Calu3 (cell line): ENCODE results near the gene SPECC1. TPM values are rescaled to one million over a fixed set of nuclear protein-coding genes. Genes with fewer than 3 reads are reported as not detected.

Source experiments
- BruUV-seq: library from RNA; stranded (reverse); fragments of 400-500 nt; replicated peaks from 2 replicates; lab custom pipeline; 2021; lab: Mats Ljungman, UMichigan
- CTCF ChIA-PET: fragments of 300-600 bp; sonication (Branson Sonifier 250); formaldehyde crosslinking; loops from one replicate; lab custom pipeline; 2022; ENCODE audit warnings: antibody characterized with exemption; lab: Charles Lee
- DNase-seq: peaks from one replicate; pipeline ENCODE4 v3.0.0; 2022
- H3K27ac Mint-ChIP-seq: one replicate; pipeline ENCODE4 v1.8.0; 2022; ENCODE audit warnings: mixed read lengths; ENCODE audit not compliant: unreplicated experiment
- H3K27me3 Mint-ChIP-seq: one replicate; pipeline ENCODE4 v1.8.0; 2022; ENCODE audit warnings: mixed read lengths; ENCODE audit not compliant: unreplicated experiment
- H3K36me3 Mint-ChIP-seq: one replicate; pipeline ENCODE4 v1.8.0; 2022; ENCODE audit warnings: mild to moderate bottlenecking, moderate library complexity, mixed read lengths; ENCODE audit not compliant: insufficient read depth, unreplicated experiment
- H3K4me1 Mint-ChIP-seq: one replicate; pipeline ENCODE4 v1.8.0; 2022; ENCODE audit warnings: mild to moderate bottlenecking, low read depth, mixed read lengths; ENCODE audit not compliant: unreplicated experiment
- H3K4me3 Mint-ChIP-seq: one replicate; pipeline ENCODE4 v1.8.0; 2022; ENCODE audit warnings: mild to moderate bottlenecking, low read depth, moderate library complexity, mixed read lengths; ENCODE audit not compliant: unreplicated experiment
- H3K9me3 Mint-ChIP-seq: one replicate; pipeline ENCODE4 v1.8.0; 2022; ENCODE audit warnings: low read depth, mixed read lengths; ENCODE audit not compliant: unreplicated experiment
- intact Hi-C: fragments of 100-400 bp; cut with micrococcal nuclease; formaldehyde crosslinking; loops from one replicate; pipeline ENCODE4 v1.10.0; 2022; ENCODE audit not compliant: unreplicated experiment
- total RNA-seq: library from RNA; stranded (reverse); gene quantifications from 2 replicates; pipeline ENCODE4 v1.2.3, GENCODE V29; 2022
- TF ChIP-seq, protein P1 (sequence below): fragments of 200-600 bp; IDR thresholded peaks from one replicate; pipeline ENCODE4 v1.8.0; 2022; ENCODE audit warnings: antibody characterized with exemption; ENCODE audit not compliant: unreplicated experiment

Gene SPECC1
- total RNA-seq, 1 experiment from 2014 or later: 53.5 TPM

GRCh38 chr17:20045476-20045875 is 36.3 kb downstream of the SPECC1 start:
- Mint-ChIP-seq H3K27ac (no peak overlapping the region), H3K36me3 (no peaks in the 10 kb centered on the region), H3K4me3 (no peak overlapping the region), H3K4me1 (no peaks in the 10 kb centered on the region), H3K27me3 (peaks cover 43% of the 10 kb centered on the region), H3K9me3 (no peaks in the 10 kb centered on the region)
- no TSS peak for BruUV-seq
- intact Hi-C loops: no loop called here
- no peak for DNase-seq
- CTCF ChIA-PET: no interaction called here
- TF ChIP-seq, protein P1, sequence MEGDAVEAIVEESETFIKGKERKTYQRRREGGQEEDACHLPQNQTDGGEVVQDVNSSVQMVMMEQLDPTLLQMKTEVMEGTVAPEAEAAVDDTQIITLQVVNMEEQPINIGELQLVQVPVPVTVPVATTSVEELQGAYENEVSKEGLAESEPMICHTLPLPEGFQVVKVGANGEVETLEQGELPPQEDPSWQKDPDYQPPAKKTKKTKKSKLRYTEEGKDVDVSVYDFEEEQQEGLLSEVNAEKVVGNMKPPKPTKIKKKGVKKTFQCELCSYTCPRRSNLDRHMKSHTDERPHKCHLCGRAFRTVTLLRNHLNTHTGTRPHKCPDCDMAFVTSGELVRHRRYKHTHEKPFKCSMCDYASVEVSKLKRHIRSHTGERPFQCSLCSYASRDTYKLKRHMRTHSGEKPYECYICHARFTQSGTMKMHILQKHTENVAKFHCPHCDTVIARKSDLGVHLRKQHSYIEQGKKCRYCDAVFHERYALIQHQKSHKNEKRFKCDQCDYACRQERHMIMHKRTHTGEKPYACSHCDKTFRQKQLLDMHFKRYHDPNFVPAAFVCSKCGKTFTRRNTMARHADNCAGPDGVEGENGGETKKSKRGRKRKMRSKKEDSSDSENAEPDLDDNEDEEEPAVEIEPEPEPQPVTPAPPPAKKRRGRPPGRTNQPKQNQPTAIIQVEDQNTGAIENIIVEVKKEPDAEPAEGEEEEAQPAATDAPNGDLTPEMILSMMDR: no peak

GRCh38 chr17:20046629-20047028 is 37.5 kb downstream of the SPECC1 start:
- TF ChIP-seq, protein P1: no peak

DNA sequence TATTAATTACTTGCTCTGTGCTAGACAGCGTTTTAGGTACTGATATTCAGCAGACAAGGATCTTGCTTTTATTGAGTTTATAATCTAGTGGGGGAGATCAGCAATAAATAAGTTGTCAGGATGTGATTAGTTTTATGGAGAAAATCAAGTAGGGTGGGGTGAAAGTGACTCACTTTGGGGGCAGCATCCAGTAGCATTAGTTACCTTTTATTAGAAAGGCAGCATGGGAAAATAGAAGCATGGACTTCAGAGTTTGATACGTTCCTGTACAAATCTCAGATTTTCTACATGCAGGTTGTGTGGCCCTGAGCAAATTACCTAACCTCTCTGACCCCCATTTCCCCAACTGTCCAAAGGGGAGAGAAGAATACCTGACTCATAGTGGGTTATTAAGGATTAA is 42.5 kb downstream of the SPECC1 start:
- Mint-ChIP-seq H3K36me3 (no peaks in the 10 kb centered on the region), H3K27me3 (peaks cover 59% of the 10 kb centered on the region), H3K27ac (no peak overlapping the region), H3K9me3 (peaks cover 3% of the 10 kb centered on the region), H3K4me1 (no peaks in the 10 kb centered on the region), H3K4me3 (no peak overlapping the region)
- no peak for DNase-seq
- CTCF ChIA-PET: no interaction called here
- TF ChIP-seq, protein P1: no peak
- intact Hi-C loops: no loop called here
- BruUV-seq: no TSS peak

More at GRCh38 chr17:20046629-20047028, 37.5 kb downstream of the SPECC1 start:
- intact Hi-C loops: no loop called here
- DNase-seq: no peak
- no peaks in the 10 kb centered on the region for H3K4me1 Mint-ChIP-seq
- no TSS peak for BruUV-seq
- CTCF ChIA-PET: no interaction called here
- no peak overlapping the region for H3K4me3 Mint-ChIP-seq
- no peaks in the 10 kb centered on the region for H3K36me3 Mint-ChIP-seq
- peaks cover 38% of the 10 kb centered on the region for H3K27me3 Mint-ChIP-seq
- no peaks in the 10 kb centered on the region for H3K9me3 Mint-ChIP-seq
- H3K27ac Mint-ChIP-seq: no peak overlapping the region

- CTCF ChIA-PET: no interaction called here
- TF ChIP-seq, protein P1: no peak
- DNase-seq: no peak
- Mint-ChIP-seq H3K9me3 (peaks cover 3% of the 10 kb centered on the region), H3K27me3 (peaks cover 41% of the 10 kb centered on the region), H3K4me1 (no peaks in the 10 kb centered on the region), H3K27ac (no peak overlapping the region), H3K36me3 (no peaks in the 10 kb centered on the region), H3K4me3 (no peak overlapping the region)
- BruUV-seq: no TSS peak
- intact Hi-C loops: no loop called here
These were observed 44.3 kb downstream of the SPECC1 start for GRCh38 chr17:20053361-20053964.
